Measurements from ENCODE around the gene SLC18B1.
A peak's percentile ranks its signal among the peaks of the same experiment; 100 is the strongest.

- no peak for TF ChIP-seq MAX (CRISPR knock-in tag; IDR thresholded peaks at IDR 0.05)
- no peak for TF ChIP-seq USF2 (CRISPR knock-in tag; IDR thresholded peaks at IDR 0.05)
- no peak for TF ChIP-seq NR3C1 (CRISPR knock-in tag; conservative IDR thresholded peaks at IDR 0.05; ENCODE audit: low read depth)
- TF ChIP-seq, protein P1, sequence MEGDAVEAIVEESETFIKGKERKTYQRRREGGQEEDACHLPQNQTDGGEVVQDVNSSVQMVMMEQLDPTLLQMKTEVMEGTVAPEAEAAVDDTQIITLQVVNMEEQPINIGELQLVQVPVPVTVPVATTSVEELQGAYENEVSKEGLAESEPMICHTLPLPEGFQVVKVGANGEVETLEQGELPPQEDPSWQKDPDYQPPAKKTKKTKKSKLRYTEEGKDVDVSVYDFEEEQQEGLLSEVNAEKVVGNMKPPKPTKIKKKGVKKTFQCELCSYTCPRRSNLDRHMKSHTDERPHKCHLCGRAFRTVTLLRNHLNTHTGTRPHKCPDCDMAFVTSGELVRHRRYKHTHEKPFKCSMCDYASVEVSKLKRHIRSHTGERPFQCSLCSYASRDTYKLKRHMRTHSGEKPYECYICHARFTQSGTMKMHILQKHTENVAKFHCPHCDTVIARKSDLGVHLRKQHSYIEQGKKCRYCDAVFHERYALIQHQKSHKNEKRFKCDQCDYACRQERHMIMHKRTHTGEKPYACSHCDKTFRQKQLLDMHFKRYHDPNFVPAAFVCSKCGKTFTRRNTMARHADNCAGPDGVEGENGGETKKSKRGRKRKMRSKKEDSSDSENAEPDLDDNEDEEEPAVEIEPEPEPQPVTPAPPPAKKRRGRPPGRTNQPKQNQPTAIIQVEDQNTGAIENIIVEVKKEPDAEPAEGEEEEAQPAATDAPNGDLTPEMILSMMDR (IDR thresholded peaks at IDR 0.05) = no peak
- 0 out of 2 replicates have a peak, but pooled peaks have one; percentile 54 for TF ChIP-seq ATF2 (CRISPR knock-in tag; IDR thresholded peaks at IDR 0.05; ENCODE audit: borderline replicate concordance, low read depth)
- TF ChIP-seq SP1 (CRISPR knock-in tag; conservative IDR thresholded peaks at IDR 0.05) = no peak
- TF ChIP-seq ZNF263 (CRISPR knock-in tag; IDR thresholded peaks at IDR 0.05; ENCODE audit: low read depth) = no peak
- no peak for TF ChIP-seq ZNF281 (CRISPR knock-in tag; IDR thresholded peaks at IDR 0.05)
- TF ChIP-seq ZNF121 (CRISPR knock-in tag; IDR thresholded peaks at IDR 0.05) = no peak
- TF ChIP-seq CBFB (CRISPR knock-in tag; IDR thresholded peaks at IDR 0.05; ENCODE audit: low read depth) = no peak
- TF ChIP-seq JAZF1 (CRISPR knock-in tag; IDR thresholded peaks at IDR 0.05) = no peak
- TF ChIP-seq NR2C2 (CRISPR knock-in tag; IDR thresholded peaks at IDR 0.05) = 0 out of 2 replicates have a peak, but pooled peaks have one; percentile 35
These were observed 16.5 kb upstream of the SLC18B1 start for GRCh38 chr6:132814716-132815570.
